ENCODE measurements around the gene NOP16. TPM values are rescaled to one million over a fixed set of nuclear protein-coding genes. Genes with fewer than 3 reads are reported as not detected.

Gene NOP16
- total RNA-seq, 2 donors from 2014 or later: 37.6 to 99.0 TPM

DNA sequence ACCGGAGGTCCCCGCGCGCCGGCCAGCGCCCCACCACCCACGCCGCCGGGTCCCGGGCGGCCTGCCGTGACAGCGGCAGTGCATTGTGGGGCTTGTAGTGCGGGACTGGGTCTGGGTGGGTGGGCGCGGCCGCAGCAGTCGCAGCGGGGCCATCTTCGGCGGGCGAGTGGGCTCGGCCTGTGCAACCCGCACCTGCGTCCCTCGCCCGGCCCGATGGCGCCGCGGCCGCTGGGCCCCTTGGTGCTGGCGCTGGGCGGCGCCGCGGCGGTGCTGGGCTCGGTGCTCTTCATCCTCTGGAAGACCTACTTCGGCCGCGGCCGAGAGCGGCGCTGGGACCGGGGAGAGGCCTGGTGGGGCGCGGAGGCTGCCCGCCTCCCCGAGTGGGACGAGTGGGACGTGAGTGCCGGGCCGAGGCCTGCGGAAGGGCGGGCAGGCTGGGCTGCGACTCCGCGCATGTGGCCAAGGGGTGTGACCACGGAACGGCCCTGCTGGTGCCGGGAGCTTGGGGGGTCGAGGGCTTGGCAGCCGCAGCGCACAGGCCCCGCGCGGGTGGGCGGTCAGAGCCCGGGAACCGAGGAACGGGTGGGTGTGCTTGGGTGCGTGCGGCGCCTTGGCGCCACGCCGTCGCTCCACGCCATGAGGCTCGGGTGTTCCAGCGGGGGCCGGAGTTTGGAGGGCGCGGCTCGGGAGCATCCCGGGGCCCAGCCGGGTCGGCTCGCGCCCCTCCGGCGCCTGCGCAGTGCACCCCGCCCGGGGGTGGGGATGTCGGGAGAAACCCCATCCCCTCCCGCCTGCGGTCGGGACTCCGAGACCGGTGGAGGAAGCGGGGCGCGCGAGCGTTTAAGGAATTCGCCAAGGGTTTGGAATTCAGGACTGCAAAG is 22.8 kb downstream of the NOP16 start, which contains the start of gene ARL10:
TSS of gene ARL10 (plus strand) at position 137 of the 881 bp plus-strand sequence. CDS start at position 214, 77 bp downstream.
- Mint-ChIP-seq H3K36me3 (ENCODE audit: low read depth) (peaks cover 37% of the 10 kb centered on the region), H3K4me1 (peaks cover 9% of the 10 kb centered on the region), H3K27ac (peak within 1 kb of the TSS; percentile 71), H3K27me3 (no peaks in the 10 kb centered on the region), H3K4me3 (peak within 1 kb of the TSS; percentile 72), H3K9me3 (no peaks in the 10 kb centered on the region)
- peak; percentile 41 for ATAC-seq (replicated peaks)

DNA sequence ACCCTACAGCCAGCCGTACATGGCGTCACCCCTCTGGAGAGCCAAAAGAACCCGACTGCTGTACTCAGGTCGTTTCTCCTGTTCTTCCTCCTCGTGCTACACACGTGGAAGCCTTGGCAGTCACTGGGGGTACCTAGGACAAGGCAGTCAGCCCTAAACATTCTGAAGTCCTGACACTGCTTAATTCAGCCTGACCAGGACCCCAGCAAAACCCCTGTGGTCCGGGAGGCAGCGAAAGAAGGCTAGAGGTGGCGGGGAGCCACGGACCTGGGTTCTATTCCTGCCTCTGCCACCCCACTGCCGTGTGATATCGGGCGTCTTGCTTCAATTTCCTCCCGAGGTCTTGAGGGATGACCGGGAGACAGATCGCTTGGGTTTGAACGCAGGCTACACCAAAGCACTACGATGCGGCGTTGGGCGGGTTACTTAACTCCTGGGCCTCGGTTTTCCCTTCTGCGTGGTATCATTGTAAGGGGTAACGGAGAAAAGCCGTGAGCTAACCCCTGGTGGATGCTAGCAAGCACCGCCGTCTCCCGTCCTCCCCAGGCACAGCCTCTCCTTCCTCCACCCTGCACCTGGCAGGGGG is 23.5 kb downstream of the NOP16 start:
- H3K4me3 Mint-ChIP-seq: peak overlapping the region; percentile 72
- peaks cover 10% of the 10 kb centered on the region for H3K4me1 Mint-ChIP-seq
- no peaks in the 10 kb centered on the region for H3K27me3 Mint-ChIP-seq
- peaks cover 31% of the 10 kb centered on the region for H3K36me3 Mint-ChIP-seq (ENCODE audit: low read depth)
- no peaks in the 10 kb centered on the region for H3K9me3 Mint-ChIP-seq
- peak overlapping the region; percentile 71 for H3K27ac Mint-ChIP-seq
- no peak for ATAC-seq (replicated peaks)

DNA sequence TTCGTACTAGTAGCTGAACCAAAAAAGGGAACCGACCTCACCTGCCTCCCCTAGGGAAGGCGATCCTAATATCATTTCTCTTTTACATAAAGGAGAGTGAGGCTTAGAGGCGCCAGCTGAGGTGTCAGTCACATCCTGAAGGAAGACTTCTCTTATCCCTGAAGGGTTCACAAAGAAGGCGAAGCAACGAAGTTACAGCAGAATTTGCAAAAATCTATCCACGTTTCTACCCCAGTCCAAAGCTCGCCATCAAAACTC is 26.2 kb downstream of the NOP16 start:
- H3K27ac Mint-ChIP-seq: peak overlapping the region; percentile 96
- H3K9me3 Mint-ChIP-seq: no peaks in the 10 kb centered on the region
- peak overlapping the region; percentile 94 for H3K4me3 Mint-ChIP-seq
- peaks cover 34% of the 10 kb centered on the region for H3K36me3 Mint-ChIP-seq (ENCODE audit: low read depth)
- H3K4me1 Mint-ChIP-seq: peaks cover 12% of the 10 kb centered on the region
- no peak for ATAC-seq (replicated peaks)
- no peaks in the 10 kb centered on the region for H3K27me3 Mint-ChIP-seq

DNA sequence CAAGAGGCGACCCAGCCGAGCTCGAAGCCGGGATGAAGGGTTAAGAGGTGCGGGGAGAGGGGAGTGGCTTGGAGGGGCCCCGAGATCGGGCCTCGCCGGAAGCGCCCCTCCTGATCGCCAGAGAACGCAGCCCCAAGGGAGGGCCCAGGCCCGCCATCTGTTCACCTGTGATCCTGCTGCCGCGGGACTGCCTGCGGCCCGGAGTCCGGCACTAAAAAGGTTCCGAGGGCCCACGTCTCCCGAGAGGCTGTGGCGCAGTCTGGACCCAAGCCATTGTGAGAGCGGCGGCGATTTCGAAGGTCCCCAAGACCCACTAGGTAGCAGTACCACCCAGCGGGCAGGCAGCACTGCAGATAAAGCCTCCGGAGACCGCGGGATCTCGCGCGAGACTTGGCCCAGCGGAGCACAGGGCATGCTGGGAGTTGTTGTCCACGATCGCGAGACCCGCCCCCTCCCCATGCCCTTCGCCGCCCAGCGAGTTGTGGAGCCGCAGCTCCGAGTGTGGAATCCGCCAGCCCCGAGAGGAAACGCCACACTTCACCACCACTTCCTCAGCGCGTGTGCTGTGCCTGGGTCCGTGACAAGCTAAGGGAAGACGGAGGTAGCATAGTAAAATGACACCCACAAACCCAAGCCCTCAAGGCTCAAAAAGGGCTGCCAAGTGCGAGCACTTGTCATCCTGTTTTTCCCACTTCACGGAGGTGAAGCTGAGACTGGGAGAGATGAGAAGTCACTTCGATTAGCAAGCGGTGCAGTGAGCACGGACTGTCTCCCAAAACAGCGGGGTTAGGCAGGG is 26.8 kb downstream of the NOP16 start, which contains the start of gene KIAA1191:
TSS of gene KIAA1191 (minus strand) at position 328 of the 796 bp plus-strand sequence. CDS start 2,256 bp downstream, outside the sequence.
- Mint-ChIP-seq H3K27ac (peak within 1 kb of the TSS; percentile 96), H3K27me3 (no peaks in the 10 kb centered on the region), H3K4me3 (peak within 1 kb of the TSS; percentile 94), H3K36me3 (ENCODE audit: low read depth) (peaks cover 34% of the 10 kb centered on the region), H3K9me3 (no peaks in the 10 kb centered on the region), H3K4me1 (peaks cover 11% of the 10 kb centered on the region)
- peak; percentile 94 for ATAC-seq (replicated peaks)

DNA sequence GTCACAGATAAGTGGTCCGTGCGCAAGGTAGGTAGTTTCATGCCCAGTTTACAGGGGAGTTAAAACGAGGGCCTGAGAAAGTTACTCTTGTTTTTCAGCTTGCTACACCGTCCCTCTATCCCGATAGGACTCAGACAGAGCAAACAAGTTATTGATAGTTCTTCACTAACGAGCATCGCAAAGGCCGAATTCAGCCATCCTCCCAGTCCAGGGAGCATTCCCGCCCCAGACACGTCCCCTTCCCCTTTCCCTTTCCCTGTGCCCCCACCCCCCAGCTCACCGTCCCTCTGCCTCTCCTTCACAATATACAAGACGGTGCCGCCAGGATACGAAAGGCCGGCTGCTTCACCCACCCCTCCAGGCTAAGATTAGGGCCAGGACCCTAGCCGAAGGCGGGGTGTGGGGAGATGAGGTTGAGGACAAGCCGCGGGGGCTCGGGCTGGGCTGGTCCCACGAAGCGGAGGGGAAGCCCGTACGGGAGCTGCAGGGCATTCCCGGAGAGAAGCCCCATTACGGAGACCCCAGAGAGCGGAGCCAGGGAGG is 27.4 kb downstream of the NOP16 start:
- Mint-ChIP-seq H3K9me3 (no peaks in the 10 kb centered on the region), H3K36me3 (ENCODE audit: low read depth) (peaks cover 37% of the 10 kb centered on the region)

DNA sequence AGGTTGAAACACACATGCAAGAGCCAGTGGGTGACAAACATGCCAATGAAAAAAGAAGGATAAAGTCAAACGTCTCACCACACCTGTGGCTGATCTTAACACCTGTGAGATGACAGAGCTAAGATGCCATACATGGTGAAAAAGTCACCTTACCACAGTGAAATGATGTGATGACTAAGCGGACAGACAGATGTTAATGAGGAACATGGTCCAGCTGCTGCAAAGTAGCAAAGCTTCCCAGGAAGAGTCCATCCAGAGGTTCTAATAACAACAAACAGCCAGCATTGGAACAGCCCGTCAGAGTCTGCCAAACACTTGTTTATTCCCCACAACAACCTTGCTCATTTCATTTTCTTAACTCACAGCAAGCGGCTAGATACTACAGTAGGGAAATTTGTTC is 28.7 kb downstream of the NOP16 start:
- Mint-ChIP-seq H3K4me1 (peaks cover 11% of the 10 kb centered on the region), H3K9me3 (no peaks in the 10 kb centered on the region), H3K27me3 (no peaks in the 10 kb centered on the region), H3K36me3 (ENCODE audit: low read depth) (peaks cover 50% of the 10 kb centered on the region), H3K27ac (peak overlapping the region; percentile 85), H3K4me3 (peak overlapping the region; percentile 94)
- ATAC-seq (replicated peaks): no peak

More for the DNA sequence above, 27.4 kb downstream of the NOP16 start:
- Mint-ChIP-seq H3K4me1 (peaks cover 11% of the 10 kb centered on the region), H3K4me3 (peak overlapping the region; percentile 94), H3K27ac (peak overlapping the region; percentile 96), H3K27me3 (no peaks in the 10 kb centered on the region)
- peak; percentile 4 for ATAC-seq (replicated peaks)

DNA sequence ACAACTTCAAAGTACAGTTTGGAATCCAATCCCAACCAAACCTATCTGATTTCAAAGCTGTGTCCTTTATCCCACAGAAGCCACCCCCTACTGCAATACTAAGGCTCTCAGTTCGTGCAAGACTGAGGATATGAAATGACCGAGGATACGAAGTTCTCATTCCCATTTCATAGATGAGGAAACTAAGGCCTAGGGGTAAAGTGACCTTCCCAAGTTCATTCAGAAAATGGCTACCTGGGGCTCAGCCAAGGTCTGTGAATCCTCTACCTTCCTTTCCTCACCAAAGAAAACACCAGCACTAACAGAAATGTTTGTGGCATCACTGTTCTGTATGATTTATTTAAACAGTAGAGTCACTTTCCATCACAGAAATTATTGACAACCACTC is 32.2 kb downstream of the NOP16 start:
- ATAC-seq (replicated peaks): no peak
- Mint-ChIP-seq H3K27ac (no peak overlapping the region), H3K36me3 (ENCODE audit: low read depth) (peaks cover 85% of the 10 kb centered on the region), H3K9me3 (no peaks in the 10 kb centered on the region), H3K4me3 (no peak overlapping the region), H3K27me3 (no peaks in the 10 kb centered on the region), H3K4me1 (peaks cover 22% of the 10 kb centered on the region)

DNA sequence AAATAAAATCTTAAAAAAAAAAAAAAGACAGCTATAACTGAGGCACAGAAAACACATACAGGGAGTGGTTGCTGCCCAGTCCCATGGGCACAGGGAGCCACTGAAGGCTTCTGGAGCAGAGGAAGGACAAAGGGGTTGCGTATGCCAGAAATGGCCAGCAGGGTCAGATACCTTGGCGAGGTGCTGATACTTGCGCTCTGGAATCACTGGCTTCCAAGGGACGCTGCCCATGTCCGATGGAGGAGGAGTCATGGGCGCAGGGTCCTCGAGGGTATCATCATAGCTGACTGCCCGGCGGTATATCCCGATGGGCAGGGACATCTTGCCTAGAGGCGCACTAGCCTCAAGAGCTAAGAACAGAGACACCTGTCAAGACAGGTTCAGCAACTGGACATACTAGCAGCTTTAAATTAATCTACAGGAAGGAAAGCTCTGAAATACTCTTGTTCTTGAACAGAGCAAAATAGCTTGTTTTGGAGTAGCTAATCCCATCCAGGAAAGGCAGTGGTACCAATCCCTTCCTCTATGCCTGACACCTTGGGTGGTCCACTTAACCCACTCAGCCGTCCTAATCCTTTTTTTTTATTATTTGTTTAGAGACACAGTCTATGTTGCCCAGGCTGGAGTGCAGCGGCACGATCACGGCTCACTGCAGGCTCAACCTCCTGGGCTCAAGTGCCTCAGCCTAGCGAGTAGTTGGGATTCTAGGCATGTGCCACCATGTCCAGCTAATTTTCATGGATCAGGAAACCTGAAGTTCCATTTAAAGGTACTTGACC is 32.8 kb downstream of the NOP16 start:
- Mint-ChIP-seq H3K4me1 (peaks cover 22% of the 10 kb centered on the region), H3K9me3 (no peaks in the 10 kb centered on the region), H3K27ac (no peak overlapping the region), H3K36me3 (ENCODE audit: low read depth) (peaks cover 91% of the 10 kb centered on the region), H3K4me3 (no peak overlapping the region), H3K27me3 (no peaks in the 10 kb centered on the region)
- no peak for ATAC-seq (replicated peaks)

DNA sequence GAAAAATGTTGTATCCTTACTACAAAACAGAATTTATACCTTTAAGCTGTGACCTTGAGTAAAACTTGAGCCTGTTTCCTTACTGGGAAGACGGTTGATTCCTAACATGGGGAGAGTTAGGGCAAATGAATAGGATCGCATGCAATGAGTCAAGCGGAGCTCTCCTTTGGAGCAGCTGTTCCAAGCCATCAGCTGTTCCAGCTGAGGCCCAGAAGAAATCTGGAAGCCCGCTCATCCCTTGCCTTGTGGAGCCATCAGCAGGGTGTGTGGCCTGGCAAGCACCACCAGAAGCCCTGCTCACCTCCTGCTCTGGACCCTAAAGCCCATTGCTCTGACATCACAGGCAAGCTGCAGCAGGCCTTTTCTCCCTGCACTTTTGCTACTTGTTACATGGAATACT is 34.9 kb downstream of the NOP16 start:
- Mint-ChIP-seq H3K36me3 (ENCODE audit: low read depth) (peaks cover 100% of the 10 kb centered on the region), H3K4me3 (no peak overlapping the region), H3K27ac (no peak overlapping the region), H3K4me1 (peaks cover 20% of the 10 kb centered on the region), H3K27me3 (no peaks in the 10 kb centered on the region), H3K9me3 (no peaks in the 10 kb centered on the region)
- ATAC-seq (replicated peaks): no peak

DNA sequence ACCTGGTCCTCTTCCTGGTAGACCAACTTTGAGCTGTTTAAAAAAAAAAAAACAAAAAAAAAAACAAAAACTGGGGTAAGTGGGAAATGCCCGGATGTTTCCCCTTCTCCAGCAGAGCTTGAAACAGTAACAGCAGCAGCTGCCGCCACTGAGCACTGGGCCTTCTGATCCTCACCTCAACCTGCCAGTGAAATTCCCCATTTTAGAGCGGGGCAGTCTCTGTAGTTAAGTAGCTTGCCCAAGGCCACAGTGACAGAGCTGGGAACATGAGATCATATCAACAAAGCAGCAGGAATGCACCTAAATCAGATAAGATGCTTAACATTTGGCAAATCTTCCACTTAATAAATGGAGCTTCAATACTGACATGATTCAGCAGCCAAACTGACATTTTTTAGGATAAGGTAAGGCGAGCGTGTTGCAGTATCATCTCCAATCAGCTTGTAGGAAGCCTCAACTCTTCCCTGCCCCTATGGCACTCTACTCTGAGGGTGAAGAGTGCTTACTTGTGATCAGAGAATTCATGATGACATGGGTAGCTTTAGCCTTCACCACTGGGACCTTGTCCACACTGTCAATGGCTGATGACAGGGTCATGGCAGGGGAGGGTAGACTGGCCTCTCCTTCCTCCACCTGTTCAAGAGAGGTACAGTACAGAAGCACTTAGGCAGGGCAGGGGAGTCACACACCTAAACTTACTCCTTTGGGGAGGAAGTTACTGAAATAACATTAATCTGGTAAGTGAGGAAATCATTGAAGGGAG is 36.1 kb downstream of the NOP16 start:
- Mint-ChIP-seq H3K36me3 (ENCODE audit: low read depth) (peaks cover 100% of the 10 kb centered on the region), H3K4me3 (no peak overlapping the region), H3K9me3 (no peaks in the 10 kb centered on the region), H3K27ac (peak overlapping the region; percentile 31), H3K27me3 (no peaks in the 10 kb centered on the region), H3K4me1 (peaks cover 17% of the 10 kb centered on the region)
- ATAC-seq (replicated peaks): no peak

DNA sequence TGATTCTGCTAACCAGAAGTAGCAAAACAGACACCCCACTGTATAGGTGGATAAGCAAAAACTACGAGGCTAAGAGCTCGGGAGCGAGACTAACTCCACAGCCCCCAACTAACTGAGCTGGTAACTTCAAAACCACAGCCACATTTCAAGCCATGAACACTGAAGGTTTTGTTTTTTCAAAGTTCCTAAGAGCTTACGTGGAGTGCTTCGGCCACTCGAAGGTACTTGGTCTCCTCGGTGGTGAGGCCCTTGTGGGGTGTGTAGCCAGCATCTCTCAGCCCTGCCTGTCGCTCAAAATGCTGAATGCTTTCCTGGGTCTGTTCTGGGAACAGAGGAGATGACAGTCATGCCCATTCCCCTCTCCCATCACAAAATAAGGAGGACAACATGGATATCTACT is 38.0 kb downstream of the NOP16 start:
- Mint-ChIP-seq H3K4me3 (no peak overlapping the region), H3K27ac (peak overlapping the region; percentile 73), H3K36me3 (ENCODE audit: low read depth) (peaks cover 100% of the 10 kb centered on the region), H3K9me3 (no peaks in the 10 kb centered on the region), H3K27me3 (no peaks in the 10 kb centered on the region), H3K4me1 (peaks cover 16% of the 10 kb centered on the region)
- ATAC-seq (replicated peaks): no peak

DNA sequence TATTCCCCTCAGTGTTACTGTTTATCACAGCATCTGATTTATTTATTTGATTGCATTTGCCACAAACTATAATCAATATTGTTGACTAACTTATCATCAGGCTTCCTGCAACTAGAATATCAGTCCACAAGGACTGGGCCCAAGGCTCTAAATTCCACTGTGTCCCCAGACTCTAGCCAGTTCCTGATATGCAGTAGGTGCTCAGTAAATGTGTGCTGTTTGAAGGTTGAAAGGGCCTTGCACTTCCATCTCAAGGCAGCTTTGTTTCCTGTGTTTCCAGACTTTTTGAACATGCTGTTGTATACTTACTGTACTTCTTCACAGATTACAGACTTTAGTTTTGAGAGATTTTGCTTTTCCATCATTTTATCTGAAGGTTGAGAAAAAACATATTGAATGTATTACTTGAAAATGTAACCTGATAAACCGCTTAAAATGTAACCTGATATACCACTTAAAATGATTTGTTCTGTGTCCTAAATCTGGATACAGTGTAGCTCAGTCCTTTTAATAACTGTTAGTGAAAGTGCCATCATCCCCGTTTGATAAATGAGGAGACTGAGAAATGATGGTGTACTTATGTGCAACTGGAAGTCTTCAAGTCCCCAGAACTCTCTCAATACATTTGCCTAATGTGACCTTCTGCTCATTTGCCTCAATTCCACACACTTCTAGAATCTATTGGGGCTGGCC is 45.5 kb downstream of the NOP16 start:
- Mint-ChIP-seq H3K9me3 (no peaks in the 10 kb centered on the region), H3K27ac (peak overlapping the region; percentile 31), H3K27me3 (no peaks in the 10 kb centered on the region), H3K4me3 (no peak overlapping the region), H3K36me3 (ENCODE audit: low read depth) (peaks cover 47% of the 10 kb centered on the region), H3K4me1 (no peaks in the 10 kb centered on the region)
- ATAC-seq (replicated peaks): no peak

DNA sequence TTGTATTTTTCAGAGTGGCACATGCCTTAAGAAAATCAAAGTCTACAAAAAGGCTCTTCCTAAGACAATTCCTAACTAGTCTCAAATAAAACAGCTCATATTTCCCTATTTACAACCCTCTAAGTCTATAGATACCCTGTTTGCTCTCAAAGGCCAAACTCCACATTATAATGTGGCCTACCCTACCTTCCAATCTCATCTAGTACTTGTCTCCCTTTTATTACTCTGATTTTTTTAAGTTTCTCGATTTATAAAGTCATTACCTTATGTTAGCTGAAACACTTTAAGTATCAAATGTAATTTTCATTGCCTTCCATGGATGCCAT is 46.3 kb downstream of the NOP16 start:
- ATAC-seq (replicated peaks): no peak
- H3K4me1 Mint-ChIP-seq: no peaks in the 10 kb centered on the region
- peak overlapping the region; percentile 13 for H3K27ac Mint-ChIP-seq
- H3K9me3 Mint-ChIP-seq: no peaks in the 10 kb centered on the region
- H3K4me3 Mint-ChIP-seq: no peak overlapping the region
- no peaks in the 10 kb centered on the region for H3K27me3 Mint-ChIP-seq
- peaks cover 46% of the 10 kb centered on the region for H3K36me3 Mint-ChIP-seq (ENCODE audit: low read depth)
